Inferior parietal cortex (tissue), 1 donor: ENCODE results near the gene COL4A1.

Experiments
- DNase-seq: peaks from one replicate; pipeline ENCODE4 v3.0.0-alpha.2; 2016; ENCODE audit errors: extremely low spot score

COL4A1 gene

GRCh38 chr13:110197471-110197870 lies 109.5 kb downstream of the COL4A1 start:
- DNase-seq = no peak

- no peak for DNase-seq
Observed at GRCh38 chr13:110197026-110197425, 109.9 kb downstream of the COL4A1 start.

- no peak for DNase-seq
Observed at GRCh38 chr13:110195547-110196485, 111.1 kb downstream of the COL4A1 start.

DNA sequence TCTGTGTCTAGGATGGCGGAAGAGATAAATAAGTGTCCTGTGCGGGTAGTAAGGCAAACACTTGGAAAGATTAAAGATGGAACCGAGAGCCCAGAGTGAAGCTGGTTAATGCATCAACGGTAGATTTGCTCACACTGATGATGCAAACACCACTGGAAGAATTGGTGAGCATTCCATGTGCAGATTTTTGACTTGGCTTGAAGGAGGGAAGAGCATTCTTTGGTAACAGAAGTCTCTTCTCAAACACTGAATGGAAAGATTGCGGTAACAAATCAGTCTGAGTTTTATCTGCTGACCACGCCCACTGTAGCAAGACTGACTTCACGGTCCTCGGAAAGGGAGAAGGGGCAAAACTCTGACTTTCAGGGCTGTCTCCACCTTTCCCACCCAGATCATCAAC lies 112.5 kb downstream of the COL4A1 start:
- DNase-seq = no peak

GRCh38 chr13:110193491-110193890 lies 113.5 kb downstream of the COL4A1 start:
- DNase-seq = no peak

DNA sequence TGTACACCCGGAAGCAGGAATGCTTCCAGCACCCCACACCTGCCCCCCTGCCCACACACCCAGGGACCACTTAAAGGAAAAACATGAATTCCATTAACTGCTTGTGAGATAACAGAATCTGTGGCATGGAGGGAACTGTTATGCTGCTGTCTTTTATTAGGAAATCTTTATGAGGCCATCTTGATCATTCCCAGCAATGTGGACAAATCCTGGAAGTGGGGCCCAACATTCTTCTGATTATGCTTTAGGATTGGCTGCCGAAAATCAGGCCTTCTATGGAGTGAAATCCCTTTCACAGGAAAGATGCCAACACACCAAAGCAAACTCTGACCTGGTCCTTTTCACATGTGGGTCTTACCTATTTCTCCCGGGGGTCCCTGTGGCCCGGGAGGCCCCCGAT lies 114.5 kb downstream of the COL4A1 start:
- DNase-seq = no peak

GRCh38 chr13:110187641-110188161 lies 119.3 kb downstream of the COL4A1 start:
- DNase-seq = no peak

GRCh38 chr13:110186231-110186855 lies 120.6 kb downstream of the COL4A1 start:
- no peak for DNase-seq

DNA sequence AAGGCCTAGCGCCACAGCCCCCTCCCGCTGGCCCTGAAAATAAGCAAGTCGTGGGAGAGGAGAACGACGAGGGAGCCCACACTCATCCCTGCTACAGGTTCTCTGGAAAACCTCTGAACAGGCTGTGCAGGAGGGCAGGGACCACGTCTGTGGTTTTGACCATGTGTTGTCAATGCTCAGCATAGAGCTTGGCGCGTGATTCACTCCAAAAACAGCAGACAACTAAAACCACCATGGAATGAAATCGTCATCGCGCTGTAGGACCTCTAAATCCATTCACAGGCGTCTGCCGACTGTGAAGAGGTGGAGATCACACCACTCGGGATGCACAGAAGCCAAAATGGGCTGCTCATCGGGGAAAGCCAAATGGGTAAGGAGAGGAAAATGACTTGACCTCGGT lies 121.3 kb downstream of the COL4A1 start:
- no peak for DNase-seq

DNA sequence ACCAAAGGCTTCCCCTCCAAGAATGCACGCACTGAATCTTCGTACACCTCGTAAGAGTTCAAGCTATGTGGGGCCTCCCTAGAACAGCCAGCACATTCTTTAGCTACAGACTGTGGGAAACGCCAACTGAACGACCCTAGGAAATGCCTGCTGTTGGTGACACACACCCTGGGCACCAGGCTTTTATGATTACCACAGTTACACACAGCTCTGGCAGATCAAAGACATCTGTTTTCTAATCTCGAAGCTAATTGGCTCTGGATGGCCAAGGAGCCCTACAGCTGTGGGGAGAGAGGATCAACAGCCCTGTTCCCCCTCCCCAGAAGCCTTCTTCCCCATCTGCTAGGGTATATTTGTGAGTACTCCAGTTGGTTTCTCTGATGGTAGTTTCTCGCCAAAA lies 123.0 kb downstream of the COL4A1 start:
- no peak for DNase-seq

DNA sequence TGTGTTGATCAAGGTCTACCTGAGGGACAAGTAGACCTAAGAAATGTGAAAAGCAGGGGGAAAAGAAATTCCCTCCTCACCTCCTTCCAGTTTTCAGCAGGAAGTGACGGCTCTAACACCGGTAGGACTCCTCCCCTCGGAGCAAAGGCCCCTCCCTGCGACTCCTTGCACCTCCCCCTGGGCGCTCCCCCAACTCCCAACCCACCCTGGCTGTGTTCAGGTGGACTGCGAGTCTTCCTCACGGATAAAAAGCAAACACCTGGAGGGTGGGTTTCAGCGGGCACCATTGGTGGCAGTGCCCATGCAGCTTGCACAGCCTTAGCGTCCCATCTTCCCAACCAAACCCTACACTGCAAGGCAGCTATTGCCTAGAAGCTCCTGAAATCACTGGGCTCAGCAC lies 124.5 kb downstream of the COL4A1 start:
- no peak for DNase-seq

DNA sequence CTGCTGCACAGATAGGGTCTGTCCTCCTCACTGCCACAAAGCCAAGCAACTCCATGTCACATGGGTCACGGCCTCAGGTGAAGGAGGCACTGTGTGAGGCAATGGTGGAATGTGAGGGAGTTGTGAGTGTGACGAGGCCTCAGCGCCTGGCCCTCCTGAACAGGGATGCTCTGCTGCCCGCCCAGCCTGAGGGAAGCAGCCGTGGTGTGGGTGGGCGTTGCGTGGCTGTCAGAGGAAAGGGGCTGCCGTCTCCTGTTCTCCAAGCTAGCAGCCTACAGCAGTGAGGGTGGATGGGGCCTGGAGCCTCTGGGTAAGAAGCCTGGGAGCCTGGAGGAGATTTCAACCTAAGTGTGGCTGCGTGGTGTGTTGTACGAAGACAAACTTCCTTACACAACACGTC lies 125.0 kb downstream of the COL4A1 start:
- DNase-seq = no peak

DNA sequence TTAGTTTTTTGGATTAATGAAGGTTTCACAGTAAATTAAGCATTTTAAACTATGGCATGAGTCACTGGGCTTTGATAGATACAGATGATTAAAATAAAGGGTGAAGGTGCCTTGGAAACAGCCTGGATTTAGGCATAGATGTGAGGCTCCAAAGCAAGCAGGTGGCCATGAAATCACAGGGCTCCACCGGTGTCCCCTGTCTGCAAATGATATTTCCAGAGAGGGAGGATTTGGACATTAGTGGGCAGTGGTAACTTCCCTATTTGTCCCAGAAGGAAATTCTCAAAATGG lies 127.2 kb downstream of the COL4A1 start:
- DNase-seq = no peak

DNA sequence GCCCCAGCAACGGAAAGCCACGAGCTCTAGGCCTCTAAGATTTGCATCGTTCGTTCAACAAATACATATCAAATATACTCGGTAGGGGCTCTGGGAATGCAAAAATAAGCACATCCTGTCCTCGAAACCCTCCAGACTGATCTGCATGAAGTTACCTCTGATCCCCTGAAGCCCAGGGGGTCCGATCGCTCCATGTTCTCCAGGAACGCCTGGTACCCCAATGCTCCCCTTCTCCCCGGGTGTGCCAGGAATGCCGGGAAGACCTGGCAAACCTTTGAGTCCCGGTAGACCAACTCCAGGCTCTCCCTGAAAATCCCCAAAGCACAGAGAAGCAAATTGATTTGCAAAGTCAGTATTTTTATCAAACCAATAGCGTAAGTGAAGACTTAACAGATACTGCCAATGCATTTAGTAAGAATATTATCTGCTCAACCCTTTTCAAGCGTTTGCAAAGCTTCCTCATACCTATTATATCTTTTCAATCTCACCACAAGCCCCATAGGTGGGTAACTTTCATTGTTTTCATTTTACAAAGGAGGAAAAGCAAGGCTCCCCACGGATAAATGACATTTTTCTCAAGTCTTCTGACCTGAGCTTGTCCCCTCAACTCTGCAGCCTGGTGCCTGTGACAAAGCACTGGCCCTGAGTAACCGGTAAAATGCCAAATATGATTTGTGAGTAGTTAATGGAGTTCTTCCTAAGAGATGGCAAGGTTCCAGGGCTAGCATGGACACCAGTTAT lies 127.7 kb downstream of the COL4A1 start:
- DNase-seq = no peak

DNA sequence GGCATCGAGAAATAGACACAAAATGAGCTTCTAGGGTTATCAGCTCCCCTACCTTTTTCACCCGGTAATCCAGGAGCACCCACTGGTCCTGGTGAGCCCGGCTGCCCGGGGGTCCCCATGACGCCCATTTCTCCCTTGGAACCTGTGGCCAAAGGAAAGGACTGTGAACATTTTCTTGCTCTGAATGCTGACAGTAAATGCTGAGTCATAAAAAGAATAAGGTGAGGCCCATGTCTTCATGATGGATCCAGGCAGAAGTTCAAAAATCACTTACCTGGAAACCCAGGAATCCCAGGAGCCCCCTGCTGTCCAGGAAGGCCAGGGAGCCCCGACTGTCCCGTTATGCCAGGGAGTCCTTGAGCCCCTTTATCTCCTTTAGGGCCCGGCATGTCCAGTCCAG lies 129.2 kb downstream of the COL4A1 start:
- no peak for DNase-seq

DNA sequence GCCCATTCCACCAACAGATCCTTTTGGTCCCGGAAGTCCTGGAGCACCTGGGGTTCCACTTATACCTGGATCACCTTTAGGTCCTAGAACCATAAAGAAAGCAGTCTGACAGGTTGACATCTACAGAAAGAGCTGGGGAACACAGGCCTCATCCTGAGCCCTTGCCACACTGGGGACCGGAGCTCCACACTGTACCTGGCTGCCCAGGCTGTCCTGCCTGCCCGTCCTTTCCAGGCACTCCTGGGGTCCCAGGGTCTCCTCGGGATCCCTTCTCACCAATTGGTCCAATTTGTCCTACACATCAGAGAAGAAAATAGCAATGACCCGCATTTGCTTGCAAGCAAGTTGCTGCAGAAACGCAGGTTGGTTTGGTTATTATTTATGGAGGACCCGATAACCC lies 130.5 kb downstream of the COL4A1 start:
- no peak for DNase-seq

DNA sequence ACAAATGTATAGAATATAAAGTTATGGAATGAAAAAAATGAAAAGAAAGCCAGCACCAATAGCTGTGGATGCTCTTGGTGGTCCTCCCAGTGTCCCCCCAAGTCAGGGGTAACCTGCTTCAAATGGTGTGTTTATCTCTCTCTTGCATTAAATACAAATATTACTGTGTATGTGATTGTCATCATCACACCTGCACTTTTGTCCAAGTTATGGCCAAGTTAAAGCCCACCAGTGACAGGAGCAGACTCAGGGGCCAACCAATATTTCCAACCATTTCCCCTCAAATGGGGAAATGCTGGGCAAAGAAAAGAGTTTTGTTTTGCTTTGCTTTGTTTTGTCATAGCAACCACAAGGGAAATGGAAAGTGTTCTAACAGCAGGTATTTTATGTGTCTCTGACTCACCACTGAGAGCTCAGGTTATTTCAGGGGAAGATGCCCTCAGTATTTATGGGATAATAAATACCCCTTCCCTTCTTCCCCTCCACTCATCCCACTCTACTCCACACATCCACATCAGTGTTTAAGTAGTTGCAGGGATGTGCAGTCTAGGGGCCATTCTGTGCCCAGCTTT lies 133.6 kb downstream of the COL4A1 start:
- no peak for DNase-seq

GRCh38 chr13:110170882-110171281 lies 136.1 kb downstream of the COL4A1 start:
- no peak for DNase-seq

- no peak for DNase-seq
Observed at GRCh38 chr13:110170020-110170790, 136.8 kb downstream of the COL4A1 start.

DNA sequence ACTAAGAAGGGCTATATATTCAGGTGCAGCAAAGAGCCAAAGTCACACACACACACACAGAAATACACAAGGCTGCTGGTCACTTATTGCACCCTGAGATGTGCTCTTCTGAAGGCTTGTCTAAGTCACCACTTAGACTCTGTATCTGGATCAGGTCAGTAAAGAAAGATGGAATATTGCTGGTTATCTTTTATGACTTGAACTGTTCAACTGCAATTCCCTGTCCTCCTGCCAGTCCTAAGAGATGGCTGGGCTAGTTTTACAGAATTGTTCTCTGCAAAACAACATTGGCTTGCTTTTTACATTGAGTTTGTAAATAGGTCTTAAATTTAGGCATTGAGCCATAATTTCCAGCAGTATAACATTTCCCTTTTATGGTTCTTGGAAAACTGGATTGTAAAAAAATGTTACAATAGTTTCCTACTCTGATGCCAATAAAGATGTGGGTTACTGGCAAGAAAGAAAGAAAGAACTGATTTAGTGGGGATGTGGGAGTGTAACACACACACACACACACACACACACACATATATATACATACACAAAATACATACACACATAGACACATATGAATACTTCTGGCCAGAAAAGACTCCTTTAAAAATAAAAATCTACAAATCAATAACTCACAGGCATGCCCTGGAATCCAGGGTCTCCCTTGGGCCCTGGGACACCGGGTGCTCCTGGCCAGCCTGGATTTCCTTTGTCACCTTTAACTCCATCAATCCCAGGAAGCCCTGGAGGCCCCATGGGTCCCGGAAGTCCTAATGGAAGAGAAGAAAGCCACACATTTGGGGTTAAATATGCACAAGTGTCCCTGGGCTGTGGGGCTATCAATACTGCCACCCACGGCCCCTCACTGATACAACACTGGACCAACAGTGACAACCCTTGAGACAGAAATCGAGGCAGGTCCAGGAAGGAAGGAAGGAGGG lies 137.7 kb downstream of the COL4A1 start:
- no peak for DNase-seq
